Prostate gland (tissue), 2 donors: ENCODE measurements around the gene MAP1B. TPM values are rescaled to one million over a fixed set of nuclear protein-coding genes. Genes with fewer than 3 reads are reported as not detected.

ENCODE experiments used
- DNase-seq: peaks from one replicate; pipeline ENCODE4 v3.0.0-alpha.2; 2019; ENCODE audit warnings: low spot score
- H3K27ac ChIP-seq, 2 donors: fragments of 200-600 bp; sonication (generic); 2 replicates each; pipeline ENCODE4 v1.5.1; 2017 to 2019
- H3K27me3 ChIP-seq: fragments of 200-600 bp; sonication (generic); replicated peaks from 2 replicates; pipeline ENCODE4 v1.5.1; 2019; ENCODE audit not compliant: insufficient read depth
- H3K36me3 ChIP-seq, 2 donors: fragments of 200-600 bp; sonication (generic); 1 replicate in 1 of 2; 2 replicates in 1 of 2; pipeline versions ENCODE4 v1.5.1 to v1.8.1; 2017 to 2019
- H3K4me1 ChIP-seq: fragments of 200-600 bp; sonication (generic); replicated peaks from 2 replicates; pipeline ENCODE4 v1.5.1; 2019
- H3K4me3 ChIP-seq, 2 donors: fragments of 200-600 bp; sonication (generic); 2 replicates each; pipeline ENCODE4 v1.5.1; 2017 to 2019
- H3K9me3 ChIP-seq: fragments of 200-600 bp; sonication (generic); 2 replicates; pipeline ENCODE4 v1.5.1; 2017
- POLR2A ChIP-seq: fragments of 450-650 bp; IDR thresholded peaks from one replicate; pipeline ENCODE4 v1.6.1; 2016; ENCODE audit warnings: antibody characterized with exemption, mild to moderate bottlenecking
- POLR2AphosphoS5 ChIP-seq: sonication (generic); formaldehyde crosslinking; IDR thresholded peaks from one replicate; pipeline ENCODE4 v1.6.1; 2017; ENCODE audit warnings: antibody characterized with exemption
- WGBS: methylation state at CpG from one replicate; pipeline ENCODE4 v1.1.5; 2018; 5-methylcytosine and 5-hydroxymethylcytosine counted together
- intact Hi-C: fragments of 100-400 bp; cut with DNase I; formaldehyde crosslinking; loops from one replicate; pipeline ENCODE4 v1.14.2; 2022
- total RNA-seq, 2 donors: library from RNA; depleted of rRNA; stranded (reverse); fragments of >200 nt; gene quantifications; one replicate each; pipeline ENCODE4 v1.1.0, GENCODE V29; 2016
- TF ChIP-seq, protein P1 (sequence below), 4 experiments: fragments of 200-600 bp in 2 of 4; fragments of 450-650 bp in 2 of 4; sonication (generic) in 2 of 4; IDR thresholded peaks; 1 replicate in 3 of 4; 2 replicates in 1 of 4; pipeline ENCODE4 v1.5.1; 2016 to 2019; ENCODE audit warnings: antibody characterized with exemption in 4 of 4, mild to moderate bottlenecking in 2 of 4, moderate library complexity in 2 of 4

MAP1B gene
- total RNA-seq, 2 donors from 2014 or later = 99.6 to 515 TPM

DNA sequence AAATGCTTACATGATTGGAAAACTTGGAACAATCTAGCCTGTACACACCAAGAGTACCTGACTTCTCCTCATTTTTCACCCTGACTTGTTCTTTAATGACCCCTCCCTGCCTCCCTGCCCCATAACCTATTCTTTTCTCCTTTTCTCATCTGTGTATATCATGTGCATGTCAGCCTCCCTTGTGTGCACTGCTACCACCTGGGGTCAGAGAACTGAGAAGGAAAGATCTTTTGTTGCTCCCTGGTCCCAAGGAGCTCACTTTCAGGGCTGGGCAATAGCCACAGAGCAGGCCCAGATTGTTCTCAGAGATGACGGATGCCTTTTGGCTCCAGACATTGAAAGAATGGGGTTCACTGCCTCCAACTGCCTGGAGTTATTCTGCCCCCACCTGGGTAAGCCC is 5.1 kb downstream of the MAP1B start:
- H3K4me1 ChIP-seq = no peaks in the 10 kb centered on the region
- WGBS = 71% methylated on average over 1 of the region's 1 CpG
- intact Hi-C loops = no loop called here
- no peak overlapping the region for H3K4me3 ChIP-seq
- no peaks in the 10 kb centered on the region for H3K9me3 ChIP-seq
- no peaks in the 10 kb centered on the region for H3K36me3 ChIP-seq
- TF ChIP-seq, protein P1, sequence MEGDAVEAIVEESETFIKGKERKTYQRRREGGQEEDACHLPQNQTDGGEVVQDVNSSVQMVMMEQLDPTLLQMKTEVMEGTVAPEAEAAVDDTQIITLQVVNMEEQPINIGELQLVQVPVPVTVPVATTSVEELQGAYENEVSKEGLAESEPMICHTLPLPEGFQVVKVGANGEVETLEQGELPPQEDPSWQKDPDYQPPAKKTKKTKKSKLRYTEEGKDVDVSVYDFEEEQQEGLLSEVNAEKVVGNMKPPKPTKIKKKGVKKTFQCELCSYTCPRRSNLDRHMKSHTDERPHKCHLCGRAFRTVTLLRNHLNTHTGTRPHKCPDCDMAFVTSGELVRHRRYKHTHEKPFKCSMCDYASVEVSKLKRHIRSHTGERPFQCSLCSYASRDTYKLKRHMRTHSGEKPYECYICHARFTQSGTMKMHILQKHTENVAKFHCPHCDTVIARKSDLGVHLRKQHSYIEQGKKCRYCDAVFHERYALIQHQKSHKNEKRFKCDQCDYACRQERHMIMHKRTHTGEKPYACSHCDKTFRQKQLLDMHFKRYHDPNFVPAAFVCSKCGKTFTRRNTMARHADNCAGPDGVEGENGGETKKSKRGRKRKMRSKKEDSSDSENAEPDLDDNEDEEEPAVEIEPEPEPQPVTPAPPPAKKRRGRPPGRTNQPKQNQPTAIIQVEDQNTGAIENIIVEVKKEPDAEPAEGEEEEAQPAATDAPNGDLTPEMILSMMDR (IDR thresholded peaks at IDR 0.05) = no peak
- TF ChIP-seq POLR2A = no peak
- no peak for TF ChIP-seq POLR2AphosphoS5
- no peaks in the 10 kb centered on the region for H3K27me3 ChIP-seq
- H3K27ac ChIP-seq = no peak overlapping the region
- DNase-seq = no peak

DNA sequence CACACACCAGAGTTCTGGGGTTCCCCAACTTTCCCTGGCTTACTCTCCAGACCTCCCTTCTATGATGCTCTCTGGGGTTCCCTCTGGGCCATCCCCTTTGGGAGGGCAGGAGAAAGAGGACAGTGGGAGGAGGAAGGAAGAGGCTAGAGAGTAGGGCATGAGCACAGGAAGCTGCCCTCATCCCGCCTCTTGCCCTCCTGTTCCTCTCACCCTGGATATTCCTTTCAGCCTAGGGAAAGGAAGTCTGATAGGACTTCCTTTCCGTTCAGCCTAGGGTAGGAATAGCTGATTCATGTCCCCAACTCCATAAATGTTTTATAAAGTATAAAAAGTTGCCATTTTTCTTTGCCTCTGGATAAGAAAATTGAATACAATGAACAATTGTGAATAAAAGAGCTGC is 7.4 kb downstream of the MAP1B start:
- H3K36me3 ChIP-seq = no peaks in the 10 kb centered on the region
- WGBS = 75% methylated on average over 2 of the region's 2 CpGs
- H3K27me3 ChIP-seq = no peaks in the 10 kb centered on the region
- no peak for TF ChIP-seq POLR2A
- TF ChIP-seq POLR2AphosphoS5 = no peak
- TF ChIP-seq, protein P1 (IDR thresholded peaks at IDR 0.05) = no peak
- intact Hi-C loops = no loop called here
- DNase-seq = no peak
- no peaks in the 10 kb centered on the region for H3K4me1 ChIP-seq
- no peak overlapping the region for H3K4me3 ChIP-seq
- no peak overlapping the region for H3K27ac ChIP-seq
- H3K9me3 ChIP-seq = no peaks in the 10 kb centered on the region

DNA sequence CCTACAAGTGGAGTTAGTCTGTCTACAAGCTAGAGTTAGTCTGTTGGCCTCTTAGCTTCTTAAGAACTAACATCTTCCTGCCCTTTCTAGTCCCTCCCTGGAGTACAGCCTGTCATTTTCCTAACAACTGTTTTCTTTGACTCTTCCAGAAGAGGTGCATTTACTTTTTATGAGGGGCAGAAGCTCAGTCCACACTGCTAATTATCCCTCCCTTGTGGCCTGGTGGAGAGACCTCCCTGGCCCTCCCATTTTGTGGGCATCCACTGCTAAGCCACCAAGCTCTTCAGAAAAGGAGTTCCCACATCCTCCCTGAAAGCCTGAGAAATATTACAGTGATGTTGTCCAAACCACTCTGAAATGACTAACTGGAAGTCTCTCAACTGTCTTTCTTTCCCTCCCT is 8.0 kb downstream of the MAP1B start:
- H3K9me3 ChIP-seq = no peaks in the 10 kb centered on the region
- no peaks in the 10 kb centered on the region for H3K27me3 ChIP-seq
- H3K36me3 ChIP-seq = no peaks in the 10 kb centered on the region
- TF ChIP-seq POLR2AphosphoS5 (no peak), POLR2A (no peak)
- TF ChIP-seq, protein P1 (IDR thresholded peaks at IDR 0.05) = no peak
- no peak for DNase-seq
- no peak overlapping the region for H3K4me3 ChIP-seq
- intact Hi-C loops = no loop called here
- H3K4me1 ChIP-seq = no peaks in the 10 kb centered on the region
- H3K27ac ChIP-seq = no peak overlapping the region

DNA sequence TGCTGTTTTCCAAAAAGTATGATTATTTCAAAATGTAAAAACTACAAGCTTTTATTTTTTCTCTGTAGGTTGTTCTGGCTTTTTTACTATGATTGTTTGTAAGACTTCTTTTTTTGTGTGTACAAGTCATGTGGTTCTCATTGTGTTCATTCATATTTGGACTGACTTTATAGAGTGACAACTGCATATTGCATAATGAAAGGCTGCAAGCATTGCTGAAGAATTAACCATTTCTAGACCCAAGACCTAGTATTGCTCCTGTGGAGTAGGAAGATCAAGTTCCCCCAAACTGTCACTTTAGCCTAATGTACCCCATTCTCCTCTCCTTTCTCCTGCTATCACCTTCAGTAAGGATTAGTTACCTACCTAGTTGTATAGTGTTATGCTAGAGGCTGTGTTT is 10.0 kb downstream of the MAP1B start:
- H3K9me3 ChIP-seq = no peaks in the 10 kb centered on the region
- intact Hi-C loops = no loop called here
- H3K27ac ChIP-seq = no peak overlapping the region
- no peaks in the 10 kb centered on the region for H3K4me1 ChIP-seq
- DNase-seq = no peak
- H3K27me3 ChIP-seq = no peaks in the 10 kb centered on the region
- no peak overlapping the region for H3K4me3 ChIP-seq
- TF ChIP-seq POLR2AphosphoS5 (peak; percentile 55), POLR2A (no peak)
- TF ChIP-seq, protein P1 (IDR thresholded peaks at IDR 0.05) = no peak
- no peaks in the 10 kb centered on the region for H3K36me3 ChIP-seq

DNA sequence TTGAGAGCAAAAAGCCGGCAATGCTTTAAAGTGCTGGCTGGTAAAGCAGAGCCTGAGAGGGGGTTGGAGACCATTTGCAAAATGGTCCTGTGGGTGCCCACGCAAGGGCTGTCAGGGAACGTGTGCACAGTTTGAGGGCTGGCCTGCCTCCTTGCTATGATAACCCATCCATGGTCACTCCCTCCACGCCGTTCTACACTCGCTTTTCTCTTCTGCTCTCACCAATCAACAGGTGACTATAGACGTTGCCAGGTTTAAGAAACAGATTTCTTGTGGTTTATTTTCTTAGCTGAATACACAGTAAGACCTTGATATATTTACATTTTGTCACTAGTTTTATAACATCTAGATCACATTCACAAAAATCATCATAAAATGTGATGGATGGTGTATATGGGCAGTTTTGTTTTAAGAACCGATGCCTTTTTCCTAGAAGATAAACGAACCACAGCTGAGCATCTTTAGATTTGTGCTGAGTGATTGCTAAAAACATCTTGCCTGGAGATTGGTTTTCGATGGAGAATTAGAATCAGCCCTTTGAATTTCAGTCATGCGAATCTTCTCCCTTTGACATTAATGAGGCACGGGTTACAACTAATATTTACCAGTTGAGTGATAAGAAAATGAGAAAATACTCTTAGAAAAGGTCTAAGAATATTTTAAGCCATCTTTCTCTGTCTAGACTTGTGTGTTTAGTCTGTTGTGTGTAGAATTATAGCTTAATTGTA is 13.9 kb downstream of the MAP1B start:
- no peaks in the 10 kb centered on the region for H3K9me3 ChIP-seq
- H3K4me3 ChIP-seq = no peak overlapping the region
- DNase-seq = no peak
- H3K4me1 ChIP-seq = no peaks in the 10 kb centered on the region
- intact Hi-C loops = no loop called here
- TF ChIP-seq POLR2AphosphoS5 = no peak
- no peak for TF ChIP-seq POLR2A
- TF ChIP-seq, protein P1 (IDR thresholded peaks at IDR 0.05) = no peak
- H3K27me3 ChIP-seq = no peaks in the 10 kb centered on the region
- 36% methylated on average over 12 of the region's 12 CpGs for WGBS
- H3K36me3 ChIP-seq = no peaks in the 10 kb centered on the region
- H3K27ac ChIP-seq = no peak overlapping the region
